HCT116 (cell line): ENCODE data around the gene STRBP. TPM values are rescaled to one million over a fixed set of nuclear protein-coding genes. Genes with fewer than 3 reads are reported as not detected.

Experiments
- ATAC-seq: fragments of 200-7000 bp; cut with Tn5 transposase; 2 replicates; pipeline ENCODE4 v1.9.1; 2020; ENCODE audit warnings: mild to moderate bottlenecking, moderate library complexity
- BruUV-seq: library from RNA; stranded (reverse); fragments of 400-500 nt; replicated peaks from 2 replicates; lab custom pipeline; 2021; lab: Mats Ljungman, UMichigan
- CTCF ChIA-PET: fragments of 300-600 bp; sonication (Branson Sonifier 250); formaldehyde crosslinking; loops from one replicate; lab custom pipeline; 2021; ENCODE audit warnings: antibody characterized with exemption; lab: Charles Lee
- POLR2A ChIA-PET: fragments of 300-600, 350-600 bp; sonication (Branson Sonifier 250); formaldehyde crosslinking; loops from one replicate; lab custom pipeline; 2021; ENCODE audit warnings: antibody characterized with exemption; lab: Charles Lee
- RAD21 ChIA-PET, 2 experiments: fragments of 300-600 bp; sonication (Branson Sonifier 250); formaldehyde crosslinking; loops; one replicate each; lab custom pipeline; 2023; ENCODE audit warnings: low total read pairs in 2 of 2; ENCODE audit not compliant: uncharacterized antibody in 2 of 2, unreplicated experiment in 2 of 2, low non-redundant PET in 1 of 2; lab: Charles Lee
- DNase-seq: peaks from one replicate; pipeline ENCODE4 v3.0.0-alpha.2; 2010; ENCODE audit warnings: low read depth, low spot score
- H2AFZ ChIP-seq: fragments of 200-600 bp; shearing (Covaris generic), sonication (generic); 2 replicates; pipeline ENCODE4 v1.6.1; 2017; ENCODE audit warnings: low read depth, mixed run types, mixed read lengths, antibody characterized with exemption, low read length; ENCODE audit not compliant: poor library complexity, severe bottlenecking
- H3K27ac ChIP-seq: 2 replicates; pipeline ENCODE4 v1.5.1; 2012; ENCODE audit warnings: low read depth, low read length
- H3K27me3 ChIP-seq: fragments of 200-600 bp; sonication (generic); 2 replicates; pipeline ENCODE4 v1.6.1; 2016; ENCODE audit warnings: mixed run types, low read length, mixed read lengths; ENCODE audit not compliant: insufficient read depth
- H3K36me3 ChIP-seq, 2 experiments: fragments of 200-500 bp in 1 of 2; fragments of 200-600 bp in 1 of 2; sonication (Bioruptor generic) in 1 of 2; sonication (generic) in 1 of 2; 2 replicates each; pipeline versions ENCODE4 v1.5.1 to v1.6.1; 2014 to 2016; ENCODE audit warnings: low read length in 2 of 2, inconsistent platforms in 1 of 2, mixed read lengths in 1 of 2, mixed run types in 1 of 2; ENCODE audit not compliant: insufficient read depth in 2 of 2, control insufficient read depth in 1 of 2
- H3K4me1 ChIP-seq, 2 experiments: fragments of 200-600 bp in 1 of 2; sonication (generic) in 1 of 2; 2 replicates each; pipeline versions ENCODE4 v1.5.1 to v1.6.1; 2012 to 2017; ENCODE audit warnings: low read length in 2 of 2, inconsistent platforms in 1 of 2, mild to moderate bottlenecking in 1 of 2, mixed read lengths in 1 of 2, mixed run types in 1 of 2, moderate library complexity in 1 of 2; ENCODE audit not compliant: insufficient read depth in 2 of 2, control insufficient read depth in 1 of 2
- H3K4me2 ChIP-seq: fragments of 200-600 bp; sonication (generic); 2 replicates; pipeline ENCODE4 v1.6.1; 2017; ENCODE audit warnings: mixed run types, low read length, mixed read lengths
- H3K4me3 ChIP-seq, 2 experiments: fragments of 200-600 bp in 1 of 2; sonication (generic) in 1 of 2; replicated peaks in 1 of 2; 2 replicates each; pipeline ENCODE4 v1.5.1; 2011 to 2016; ENCODE audit warnings: low read length in 2 of 2, control low read depth in 1 of 2, low read depth in 1 of 2, mild to moderate bottlenecking in 1 of 2, mixed read lengths in 1 of 2, mixed run types in 1 of 2
- H3K79me2 ChIP-seq: fragments of 200-600 bp; sonication (generic); 2 replicates; pipeline ENCODE4 v1.6.1; 2017; ENCODE audit warnings: mild to moderate bottlenecking, mixed run types, low read length, moderate library complexity, mixed read lengths; ENCODE audit not compliant: insufficient read depth
- H3K9ac ChIP-seq: fragments of 200-600 bp; sonication (generic); 2 replicates; pipeline ENCODE4 v1.6.1; 2016; ENCODE audit warnings: low read length, mixed read lengths
- H3K9me2 ChIP-seq: fragments of 200-600 bp; sonication (generic), shearing (Covaris generic); 2 replicates; pipeline ENCODE4 v1.6.1; 2017; ENCODE audit warnings: mixed run types, mild to moderate bottlenecking, moderate library complexity; ENCODE audit not compliant: insufficient read depth
- H3K9me3 ChIP-seq, 2 experiments: fragments of 200-500 bp in 1 of 2; fragments of 200-600 bp in 1 of 2; sonication (Bioruptor generic) in 1 of 2; sonication (generic) in 1 of 2; 2 replicates each; pipeline ENCODE4 v1.6.1; 2014 to 2017; ENCODE audit warnings: low read length in 2 of 2, mixed read lengths in 2 of 2, inconsistent platforms in 1 of 2, low read depth in 1 of 2, mild to moderate bottlenecking in 1 of 2, mixed run types in 1 of 2, moderate library complexity in 1 of 2; ENCODE audit not compliant: control insufficient read depth in 1 of 2, insufficient read depth in 1 of 2
- H4K20me1 ChIP-seq: fragments of 200-600 bp; sonication (generic), shearing (Covaris generic); 2 replicates; pipeline ENCODE4 v1.6.1; 2017; ENCODE audit warnings: mixed run types, mild to moderate bottlenecking, moderate library complexity; ENCODE audit not compliant: insufficient read depth
- CBX3 ChIP-seq: IDR thresholded peaks from 2 replicates; pipeline ENCODE4 v1.6.1; 2012; ENCODE audit warnings: low read depth
- CEBPB ChIP-seq: IDR thresholded peaks from 2 replicates; pipeline ENCODE4 v1.6.1; 2012; ENCODE audit warnings: low read depth
- EGR1 ChIP-seq: IDR thresholded peaks from 2 replicates; pipeline ENCODE4 v1.6.1; 2012; ENCODE audit warnings: low read depth
- EZH2 ChIP-seq: fragments of 200-600 bp; sonication (generic); IDR thresholded peaks from 2 replicates; pipeline ENCODE4 v1.6.1; 2017; ENCODE audit warnings: antibody characterized with exemption, mixed run types
- EZH2phosphoT487 ChIP-seq: fragments of 200-600 bp; IDR thresholded peaks from 2 replicates; pipeline ENCODE4 v1.6.1; 2018; ENCODE audit warnings: antibody characterized with exemption, borderline replicate concordance
- FOSL1 ChIP-seq: IDR thresholded peaks from 2 replicates; pipeline ENCODE4 v1.6.1; 2012; ENCODE audit warnings: low read depth
- JUND ChIP-seq: IDR thresholded peaks from 2 replicates; pipeline ENCODE4 v1.6.1; 2012
- POLR2A ChIP-seq: IDR thresholded peaks from 2 replicates; pipeline ENCODE4 v1.7.0; 2011; ENCODE audit warnings: borderline replicate concordance; ENCODE audit not compliant: insufficient read depth, insufficient read length; ENCODE audit errors: extremely low read depth
- POLR2AphosphoS5 ChIP-seq: IDR thresholded peaks from 2 replicates; pipeline ENCODE4 v1.6.1; 2011; ENCODE audit warnings: mild to moderate bottlenecking, low read depth, low read length, moderate library complexity
- SIN3A ChIP-seq: IDR thresholded peaks from 2 replicates; pipeline ENCODE4 v1.6.1; 2012; ENCODE audit warnings: low read depth
- SP1 ChIP-seq: IDR thresholded peaks from 2 replicates; pipeline ENCODE4 v1.6.1; 2012; ENCODE audit warnings: low read depth
- SRF ChIP-seq: IDR thresholded peaks from 2 replicates; pipeline ENCODE4 v1.6.1; 2012; ENCODE audit warnings: low read depth
- TCF7L2 ChIP-seq: IDR thresholded peaks from 2 replicates; pipeline ENCODE4 v1.7.0; 2011; ENCODE audit warnings: borderline replicate concordance, inconsistent platforms; ENCODE audit not compliant: insufficient read depth, insufficient read length; ENCODE audit errors: extremely low read depth
- ZBTB33 ChIP-seq: IDR thresholded peaks from 2 replicates; pipeline ENCODE4 v1.6.1; 2011; ENCODE audit warnings: mild to moderate bottlenecking, low read length, moderate library complexity; ENCODE audit not compliant: insufficient replicate concordance; ENCODE audit errors: extremely low read depth
- ZFX ChIP-seq: fragments of 450-650 bp; IDR thresholded peaks from 2 replicates; pipeline ENCODE4 v1.6.1; 2017
- ZNF274 ChIP-seq: fragments of 200-500 bp; sonication (Bioruptor generic); IDR thresholded peaks from 2 replicates; pipeline ENCODE4 v1.6.1; 2014; ENCODE audit warnings: mild to moderate bottlenecking, low read depth, low read length, inconsistent platforms
- intact Hi-C: fragments of 100-400 bp; cut with micrococcal nuclease; formaldehyde crosslinking; loops from 2 replicates; pipeline ENCODE4 v1.10.0; 2022
- total RNA-seq: library from RNA; stranded (reverse); gene quantifications from one replicate; pipeline ENCODE4 v1.2.1, GENCODE V29; 2021; ENCODE audit not compliant: unreplicated experiment
- TF ChIP-seq, protein P1 (sequence below): IDR thresholded peaks from 2 replicates; pipeline ENCODE4 v1.6.1; 2012
- TF ChIP-seq, protein P2 (sequence below): IDR thresholded peaks from 2 replicates; pipeline ENCODE4 v1.6.1; 2012; ENCODE audit warnings: low read depth
- TF ChIP-seq, protein P3 (sequence below), 3 experiments: fragments of 200-600 bp in 1 of 3; sonication (generic) in 1 of 3; IDR thresholded peaks in 2 of 3; conservative IDR thresholded peaks in 1 of 3; 2 replicates each; pipeline ENCODE4 v1.5.1; 2012 to 2017; ENCODE audit warnings: low read depth in 2 of 3, low read length in 2 of 3, antibody characterized with exemption in 1 of 3, borderline replicate concordance in 1 of 3, control low read depth in 1 of 3, mild to moderate bottlenecking in 1 of 3, mixed read lengths in 1 of 3, mixed run types in 1 of 3, moderate library complexity in 1 of 3; ENCODE audit not compliant: insufficient read depth in 1 of 3

Gene STRBP
- total RNA-seq, 1 experiment from 2014 or later, result 30.4 TPM

DNA sequence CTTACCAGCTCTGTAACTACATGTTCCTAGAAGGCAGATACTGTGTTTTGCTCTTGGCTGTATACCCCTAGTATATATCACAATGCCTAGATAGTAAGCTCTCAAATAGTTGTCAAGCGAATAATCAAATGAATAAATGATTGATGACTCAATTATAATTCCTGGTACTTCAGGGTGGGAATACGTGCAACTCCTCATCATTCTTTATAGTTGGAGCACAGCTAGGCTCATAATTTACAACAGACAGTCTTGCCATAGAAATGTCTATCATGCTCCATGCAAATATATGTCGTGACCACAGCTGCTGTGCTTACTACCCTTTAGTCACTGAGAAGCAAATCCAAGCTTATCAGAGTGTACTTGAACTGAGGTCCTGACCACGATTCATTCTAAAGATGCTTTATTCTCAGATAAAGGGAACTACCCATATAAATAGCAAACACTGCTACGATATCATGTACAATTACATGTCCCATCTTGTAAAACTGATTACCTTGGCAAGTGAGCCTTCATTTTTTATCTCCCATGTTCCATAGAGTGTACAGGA is 52.1 kb downstream of the STRBP start:
- intact Hi-C loops, result no loop called here
- no peak for ATAC-seq
- no peak overlapping the region for H3K4me2 ChIP-seq

More for the DNA sequence above, 52.1 kb downstream of the STRBP start:
- no peak for DNase-seq
- Histone ChIP-seq H3K9me3 (no peaks in the 10 kb centered on the region), H3K27ac (no peak overlapping the region), H3K4me1 (peaks cover 0 to 2% of the 10 kb centered on the region in 2 experiments; a peak in 1 of 4 replicates), H3K9me2 (no peaks in the 10 kb centered on the region), H2AFZ (no peak overlapping the region), H3K79me2 (peaks cover 23% of the 10 kb centered on the region), H3K4me3 (no peak overlapping the region), H4K20me1 (no peaks in the 10 kb centered on the region; the same call in 1 of the 2 replicates), H3K9ac (no peak overlapping the region), H3K36me3 (no peaks in the 10 kb centered on the region), H3K27me3 (no peaks in the 10 kb centered on the region)
- ChIA-PET POLR2A (no interaction called here), RAD21 (no interaction called here), CTCF (no interaction called here)
- TF ChIP-seq CBX3 (no peak), TCF7L2 (no peak), SRF (no peak), FOSL1 (no peak), SIN3A (no peak), JUND (no peak), ZNF274 (no peak), ZBTB33 (no peak), ZFX (no peak), CEBPB (no peak), EZH2 (no peak), EGR1 (no peak), EZH2phosphoT487 (no peak), POLR2A (no peak), SP1 (no peak), POLR2AphosphoS5 (no peak)
- TF ChIP-seq, protein P1, sequence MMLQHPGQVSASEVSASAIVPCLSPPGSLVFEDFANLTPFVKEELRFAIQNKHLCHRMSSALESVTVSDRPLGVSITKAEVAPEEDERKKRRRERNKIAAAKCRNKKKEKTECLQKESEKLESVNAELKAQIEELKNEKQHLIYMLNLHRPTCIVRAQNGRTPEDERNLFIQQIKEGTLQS, result no peak
- TF ChIP-seq, protein P2, sequence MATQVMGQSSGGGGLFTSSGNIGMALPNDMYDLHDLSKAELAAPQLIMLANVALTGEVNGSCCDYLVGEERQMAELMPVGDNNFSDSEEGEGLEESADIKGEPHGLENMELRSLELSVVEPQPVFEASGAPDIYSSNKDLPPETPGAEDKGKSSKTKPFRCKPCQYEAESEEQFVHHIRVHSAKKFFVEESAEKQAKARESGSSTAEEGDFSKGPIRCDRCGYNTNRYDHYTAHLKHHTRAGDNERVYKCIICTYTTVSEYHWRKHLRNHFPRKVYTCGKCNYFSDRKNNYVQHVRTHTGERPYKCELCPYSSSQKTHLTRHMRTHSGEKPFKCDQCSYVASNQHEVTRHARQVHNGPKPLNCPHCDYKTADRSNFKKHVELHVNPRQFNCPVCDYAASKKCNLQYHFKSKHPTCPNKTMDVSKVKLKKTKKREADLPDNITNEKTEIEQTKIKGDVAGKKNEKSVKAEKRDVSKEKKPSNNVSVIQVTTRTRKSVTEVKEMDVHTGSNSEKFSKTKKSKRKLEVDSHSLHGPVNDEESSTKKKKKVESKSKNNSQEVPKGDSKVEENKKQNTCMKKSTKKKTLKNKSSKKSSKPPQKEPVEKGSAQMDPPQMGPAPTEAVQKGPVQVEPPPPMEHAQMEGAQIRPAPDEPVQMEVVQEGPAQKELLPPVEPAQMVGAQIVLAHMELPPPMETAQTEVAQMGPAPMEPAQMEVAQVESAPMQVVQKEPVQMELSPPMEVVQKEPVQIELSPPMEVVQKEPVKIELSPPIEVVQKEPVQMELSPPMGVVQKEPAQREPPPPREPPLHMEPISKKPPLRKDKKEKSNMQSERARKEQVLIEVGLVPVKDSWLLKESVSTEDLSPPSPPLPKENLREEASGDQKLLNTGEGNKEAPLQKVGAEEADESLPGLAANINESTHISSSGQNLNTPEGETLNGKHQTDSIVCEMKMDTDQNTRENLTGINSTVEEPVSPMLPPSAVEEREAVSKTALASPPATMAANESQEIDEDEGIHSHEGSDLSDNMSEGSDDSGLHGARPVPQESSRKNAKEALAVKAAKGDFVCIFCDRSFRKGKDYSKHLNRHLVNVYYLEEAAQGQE, result no peak
- TF ChIP-seq, protein P3, sequence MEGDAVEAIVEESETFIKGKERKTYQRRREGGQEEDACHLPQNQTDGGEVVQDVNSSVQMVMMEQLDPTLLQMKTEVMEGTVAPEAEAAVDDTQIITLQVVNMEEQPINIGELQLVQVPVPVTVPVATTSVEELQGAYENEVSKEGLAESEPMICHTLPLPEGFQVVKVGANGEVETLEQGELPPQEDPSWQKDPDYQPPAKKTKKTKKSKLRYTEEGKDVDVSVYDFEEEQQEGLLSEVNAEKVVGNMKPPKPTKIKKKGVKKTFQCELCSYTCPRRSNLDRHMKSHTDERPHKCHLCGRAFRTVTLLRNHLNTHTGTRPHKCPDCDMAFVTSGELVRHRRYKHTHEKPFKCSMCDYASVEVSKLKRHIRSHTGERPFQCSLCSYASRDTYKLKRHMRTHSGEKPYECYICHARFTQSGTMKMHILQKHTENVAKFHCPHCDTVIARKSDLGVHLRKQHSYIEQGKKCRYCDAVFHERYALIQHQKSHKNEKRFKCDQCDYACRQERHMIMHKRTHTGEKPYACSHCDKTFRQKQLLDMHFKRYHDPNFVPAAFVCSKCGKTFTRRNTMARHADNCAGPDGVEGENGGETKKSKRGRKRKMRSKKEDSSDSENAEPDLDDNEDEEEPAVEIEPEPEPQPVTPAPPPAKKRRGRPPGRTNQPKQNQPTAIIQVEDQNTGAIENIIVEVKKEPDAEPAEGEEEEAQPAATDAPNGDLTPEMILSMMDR (IDR thresholded peaks at IDR 0.05 in 2 of 3, conservative IDR thresholded peaks at IDR 0.05 in 1 of 3; ENCODE audit: borderline replicate concordance in 1 of 3, insufficient read depth in 1 of 3, low read depth in 2 of 3, low read length in 2 of 3), result no peak
- BruUV-seq, result no TSS peak
